ENCODE data around the gene EARS2.
"Not testable (repeated sequence)": the region's sequence is repeated elsewhere in the genome, so short reads cannot be mapped to it uniquely, and the experiment has no call there.

The EARS2 gene

GRCh38 chr16:23587726-23588125, 30.6 kb upstream of the EARS2 start:
- no peak for DNase-seq (ENCODE audit: low read depth)
- no peak overlapping the region for H3K4me3 ChIP-seq (ENCODE audit: low read length)
- TF ChIP-seq CTCF (IDR thresholded peaks at IDR 0.05; ENCODE audit: insufficient read depth, low read depth, low read length, missing control alignments), result no peak

- no peak for DNase-seq (ENCODE audit: low read depth)
- TF ChIP-seq CTCF (IDR thresholded peaks at IDR 0.05; ENCODE audit: insufficient read depth, low read depth, low read length, missing control alignments), result no peak
- no peak overlapping the region for H3K4me3 ChIP-seq (ENCODE audit: low read length)
Observed at GRCh38 chr16:23584186-23585076, 27.3 kb upstream of the EARS2 start.

GRCh38 chr16:23583271-23583670, 26.1 kb upstream of the EARS2 start:
- not testable (repeated sequence) for DNase-seq (ENCODE audit: low read depth)

GRCh38 chr16:23581764-23582163, 24.6 kb upstream of the EARS2 start:
- TF ChIP-seq CTCF (IDR thresholded peaks at IDR 0.05; ENCODE audit: insufficient read depth, low read depth, low read length, missing control alignments), result no peak
- no peak for DNase-seq (ENCODE audit: low read depth)
- no peak overlapping the region for H3K4me3 ChIP-seq (ENCODE audit: low read length)

More at GRCh38 chr16:23583271-23583670, 26.1 kb upstream of the EARS2 start:
- not testable (repeated sequence) for H3K4me3 ChIP-seq (ENCODE audit: low read length)

GRCh38 chr16:23580391-23580790, 23.2 kb upstream of the EARS2 start:
- H3K4me3 ChIP-seq (ENCODE audit: low read length), result no peak overlapping the region
- no peak for TF ChIP-seq CTCF (IDR thresholded peaks at IDR 0.05; ENCODE audit: insufficient read depth, low read depth, low read length, missing control alignments)
- DNase-seq (ENCODE audit: low read depth), result no peak

- no peak for DNase-seq (ENCODE audit: low read depth)
- no peak overlapping the region for H3K4me3 ChIP-seq (ENCODE audit: low read length)
- TF ChIP-seq CTCF (IDR thresholded peaks at IDR 0.05; ENCODE audit: insufficient read depth, low read depth, low read length, missing control alignments), result no peak
Observed at GRCh38 chr16:23579371-23579770, 22.2 kb upstream of the EARS2 start.

- TF ChIP-seq CTCF (IDR thresholded peaks at IDR 0.05; ENCODE audit: insufficient read depth, low read depth, low read length, missing control alignments), result no peak
- no peak overlapping the region for H3K4me3 ChIP-seq (ENCODE audit: low read length)
- DNase-seq (ENCODE audit: low read depth), result peak; percentile 41
Observed at GRCh38 chr16:23578101-23578830, 21.1 kb upstream of the EARS2 start.
